SK-N-SH (cell line): ENCODE results near the gene SCAMP3. TPM values are rescaled to one million over a fixed set of nuclear protein-coding genes. Genes with fewer than 3 reads are reported as not detected.
A peak's percentile ranks its signal among the peaks of the same experiment; 100 is the strongest.

Experiments used
- CTCF ChIA-PET: fragments of 300-600, 350-600 bp; formaldehyde crosslinking; extraction: SDS; loops from one replicate; lab custom pipeline; 2021; lab: Yijun Ruan, JAX
- POLR2A ChIA-PET: fragments of 350-600 bp; sonication (Branson Sonifier 250); formaldehyde crosslinking; extraction: SDS; loops from one replicate; lab custom pipeline; 2020; ENCODE audit warnings: antibody characterized with exemption, inconsistent platforms; lab: Yijun Ruan, JAX
- DNase-seq: peaks from one replicate; pipeline ENCODE4 v3.0.0; 2012
- H2AFZ ChIP-seq: fragments of 200-600 bp; sonication (generic); 2 replicates; pipeline ENCODE4 v1.8.1; 2016; ENCODE audit warnings: antibody characterized with exemption, mild to moderate bottlenecking, low read depth
- H3F3A ChIP-seq: fragments of 200-600 bp; sonication (generic); replicated peaks from 2 replicates; pipeline ENCODE3; 2016; ENCODE audit warnings: antibody characterized with exemption, mild to moderate bottlenecking; ENCODE audit not compliant: insufficient read depth
- H3K27ac ChIP-seq, 2 experiments: fragments of 200-500 bp in 1 of 2; fragments of 200-600 bp in 1 of 2; sonication (Bioruptor generic) in 1 of 2; sonication (generic), shearing (Covaris generic) in 1 of 2; 2 replicates each; pipeline versions ENCODE4 v1.5.1 to v1.6.1; 2014 to 2016; ENCODE audit warnings: low read depth in 2 of 2, inconsistent platforms in 1 of 2, low read length in 1 of 2, mild to moderate bottlenecking in 1 of 2, mixed read lengths in 1 of 2
- H3K27me3 ChIP-seq: fragments of 200-600 bp; sonication (generic), shearing (Covaris generic); 2 replicates; pipeline ENCODE4 v1.6.1; 2016; ENCODE audit warnings: mixed run types; ENCODE audit not compliant: insufficient read depth
- H3K36me3 ChIP-seq, 2 experiments: fragments of 200-500 bp in 1 of 2; fragments of 200-600 bp in 1 of 2; sonication (Bioruptor generic) in 1 of 2; sonication (generic) in 1 of 2; replicated peaks in 1 of 2; 2 replicates each; pipeline versions ENCODE3 to v1.5.1; 2014 to 2016; ENCODE audit warnings: low read length in 1 of 2, mild to moderate bottlenecking in 1 of 2; ENCODE audit not compliant: insufficient read depth in 2 of 2, control insufficient read depth in 1 of 2
- H3K4me1 ChIP-seq, 2 experiments: fragments of 200-500 bp in 1 of 2; fragments of 200-600 bp in 1 of 2; sonication (Bioruptor generic) in 1 of 2; sonication (generic), shearing (Covaris generic) in 1 of 2; 2 replicates each; pipeline versions ENCODE4 v1.5.1 to v1.6.1; 2014 to 2016; ENCODE audit warnings: low read depth in 1 of 2, low read length in 1 of 2, mixed run types in 1 of 2; ENCODE audit not compliant: insufficient read depth in 2 of 2, control insufficient read depth in 1 of 2
- H3K4me2 ChIP-seq: fragments of 200-600 bp; sonication (generic), shearing (Covaris generic); 2 replicates; pipeline ENCODE4 v1.6.1; 2017; ENCODE audit warnings: mixed run types
- H3K4me3 ChIP-seq, 2 experiments: fragments of 200-500 bp in 1 of 2; fragments of 200-600 bp in 1 of 2; sonication (Bioruptor generic) in 1 of 2; sonication (generic), shearing (Covaris generic) in 1 of 2; 2 replicates each; pipeline versions ENCODE4 v1.5.1 to v1.8.1; 2014 to 2016; ENCODE audit warnings: low read depth in 2 of 2, inconsistent platforms in 1 of 2, low read length in 1 of 2, mild to moderate bottlenecking in 1 of 2, mixed read lengths in 1 of 2, moderate library complexity in 1 of 2
- H3K79me2 ChIP-seq: fragments of 200-600 bp; sonication (generic); 2 replicates; pipeline ENCODE4 v1.8.1; 2017; ENCODE audit warnings: mild to moderate bottlenecking; ENCODE audit not compliant: insufficient read depth
- H3K9ac ChIP-seq: fragments of 200-600 bp; sonication (generic); 2 replicates; pipeline ENCODE4 v1.6.1; 2017; ENCODE audit warnings: mixed run types
- H3K9me2 ChIP-seq: fragments of 200-600 bp; sonication (generic); 2 replicates; pipeline ENCODE4 v1.6.1; 2017; ENCODE audit warnings: mixed run types
- H3K9me3 ChIP-seq: fragments of 200-600 bp; sonication (generic); 2 replicates; pipeline ENCODE4 v1.6.1; 2017; ENCODE audit warnings: mixed run types, mild to moderate bottlenecking, moderate library complexity
- H4K20me1 ChIP-seq: fragments of 200-600 bp; sonication (generic); 2 replicates; pipeline ENCODE4 v1.6.1; 2017; ENCODE audit warnings: mild to moderate bottlenecking, mixed run types; ENCODE audit not compliant: insufficient read depth
- CHD2 ChIP-seq: fragments of 150-350 bp; IDR thresholded peaks from 2 replicates; pipeline ENCODE4 v1.6.1; 2018; ENCODE audit warnings: low read length; ENCODE audit not compliant: partially characterized antibody
- ELF1 ChIP-seq: IDR thresholded peaks from 2 replicates; pipeline ENCODE4 v1.4.0; 2012
- EP300 ChIP-seq, 2 experiments: IDR thresholded peaks; 2 replicates each; pipeline versions ENCODE4 v1.4.0 to v1.6.1; 2012; ENCODE audit warnings: borderline replicate concordance in 1 of 2, low read depth in 1 of 2, low read length in 1 of 2
- FOXJ3 ChIP-seq: sonication (generic); formaldehyde crosslinking; IDR thresholded peaks from 2 replicates; pipeline ENCODE4 v1.5.1; 2020; ENCODE audit warnings: mild to moderate bottlenecking, missing genetic modification reagents
- FOXM1 ChIP-seq: IDR thresholded peaks from 2 replicates; pipeline ENCODE4 v1.4.0; 2012; ENCODE audit warnings: low read depth, mild to moderate bottlenecking
- GABPA ChIP-seq: IDR thresholded peaks from 2 replicates; pipeline ENCODE4 v1.4.0; 2012; ENCODE audit warnings: low read depth, mild to moderate bottlenecking
- POLR2AphosphoS5 ChIP-seq: IDR thresholded peaks from 2 replicates; pipeline ENCODE4 v1.6.1; 2012; ENCODE audit warnings: low read depth, low read length
- RAD21 ChIP-seq: IDR thresholded peaks from 2 replicates; pipeline ENCODE4 v1.6.1; 2012; ENCODE audit warnings: mild to moderate bottlenecking, low read length
- RFX5 ChIP-seq: IDR thresholded peaks from 2 replicates; pipeline ENCODE4 v1.6.1; 2012; ENCODE audit warnings: mild to moderate bottlenecking, improper control_type of control experiment, low read length
- SIN3A ChIP-seq: IDR thresholded peaks from 2 replicates; pipeline ENCODE4 v1.6.1; 2012; ENCODE audit warnings: low read depth, mild to moderate bottlenecking, low read length, moderate library complexity, borderline replicate concordance
- SMC3 ChIP-seq: IDR thresholded peaks from 2 replicates; pipeline ENCODE4 v1.6.1; 2012; ENCODE audit warnings: low read depth, low read length, improper control_type of control experiment
- TEAD4 ChIP-seq: IDR thresholded peaks from 2 replicates; pipeline ENCODE4 v1.4.0; 2012; ENCODE audit warnings: mild to moderate bottlenecking, borderline replicate concordance; ENCODE audit not compliant: insufficient read depth
- USF1 ChIP-seq: IDR thresholded peaks from 2 replicates; pipeline ENCODE4 v1.4.0; 2012; ENCODE audit warnings: low read depth, borderline replicate concordance
- YY1 ChIP-seq: IDR thresholded peaks from 2 replicates; pipeline ENCODE4 v1.4.0; 2012; ENCODE audit warnings: low read depth, mild to moderate bottlenecking
- WGBS: methylation state at CpG from one replicate; pipeline ENCODE4 v1.1.6; 2017; ENCODE audit warnings: low lambda C conversion rate; 5-methylcytosine and 5-hydroxymethylcytosine counted together
- polyA plus RNA-seq, 3 experiments: library from polyadenylated mRNA; depleted of rRNA; stranded (reverse); fragments of >200 nt; gene quantifications; 2 replicates each; pipeline ENCODE4 v1.2.3, GENCODE V29; 2012
- TF ChIP-seq, protein P1 (sequence below): IDR thresholded peaks from 2 replicates; pipeline ENCODE4 v1.6.1; 2012; ENCODE audit warnings: mild to moderate bottlenecking, low read depth, low read length, moderate library complexity
- TF ChIP-seq, protein P2 (sequence below): IDR thresholded peaks from 2 replicates; pipeline ENCODE4 v1.4.0; 2012; ENCODE audit warnings: low read depth, borderline replicate concordance

The SCAMP3 gene
- polyA plus RNA-seq, 1 of the 3 experiments (the other 2 are of a cell fraction): 193 TPM

GRCh38 chr1:155209312-155209721 is 52.8 kb downstream of the SCAMP3 start:
- Histone ChIP-seq H4K20me1 (no peaks in the 10 kb centered on the region), H3K9me3 (no peaks in the 10 kb centered on the region), H3K4me2 (peak overlapping the region; percentile 99), H3K9me2 (no peaks in the 10 kb centered on the region), H3K36me3 (peaks cover 9 to 21% of the 10 kb centered on the region in 2 experiments), H3K4me3 (peak overlapping the region; percentile 65 to 98), H3K79me2 (peaks cover 29% of the 10 kb centered on the region), H3F3A (peaks cover 27% of the 10 kb centered on the region), H3K4me1 (peaks cover 0 to 29% of the 10 kb centered on the region in 2 experiments; a peak in 3 of 4 replicates), H2AFZ (peak overlapping the region; percentile 75; the same call in 1 of the 2 replicates), H3K27ac (peak overlapping the region; percentile 93 to 98), H3K9ac (peak overlapping the region; percentile 100), H3K27me3 (no peaks in the 10 kb centered on the region)
- CTCF ChIA-PET: interaction anchor here (0.9 to 5.1 kb wide), 8 partner anchors 10 to 99 kb away, joined by 3 to 80 read pairs (median 4); partner anchors contain the start of genes KRTCAP2 and TRIM46
- no peak for DNase-seq
- WGBS: 12% methylated on average over 10 of the region's 13 CpGs
- POLR2A ChIA-PET: interaction anchor here (0.6 to 3.4 kb wide), 4 partner anchors 10 to 53 kb away, joined by 3 to 25 read pairs (median 3); partner anchors contain the start of gene SCAMP3
- TF ChIP-seq YY1: no peak; the same call in 1 of the 2 replicates
- TF ChIP-seq EP300 (IDR thresholded peaks at IDR 0.05; ENCODE audit: borderline replicate concordance in 1 of 2, low read depth in 1 of 2, low read length in 1 of 2): no peak
- TF ChIP-seq, protein P1, sequence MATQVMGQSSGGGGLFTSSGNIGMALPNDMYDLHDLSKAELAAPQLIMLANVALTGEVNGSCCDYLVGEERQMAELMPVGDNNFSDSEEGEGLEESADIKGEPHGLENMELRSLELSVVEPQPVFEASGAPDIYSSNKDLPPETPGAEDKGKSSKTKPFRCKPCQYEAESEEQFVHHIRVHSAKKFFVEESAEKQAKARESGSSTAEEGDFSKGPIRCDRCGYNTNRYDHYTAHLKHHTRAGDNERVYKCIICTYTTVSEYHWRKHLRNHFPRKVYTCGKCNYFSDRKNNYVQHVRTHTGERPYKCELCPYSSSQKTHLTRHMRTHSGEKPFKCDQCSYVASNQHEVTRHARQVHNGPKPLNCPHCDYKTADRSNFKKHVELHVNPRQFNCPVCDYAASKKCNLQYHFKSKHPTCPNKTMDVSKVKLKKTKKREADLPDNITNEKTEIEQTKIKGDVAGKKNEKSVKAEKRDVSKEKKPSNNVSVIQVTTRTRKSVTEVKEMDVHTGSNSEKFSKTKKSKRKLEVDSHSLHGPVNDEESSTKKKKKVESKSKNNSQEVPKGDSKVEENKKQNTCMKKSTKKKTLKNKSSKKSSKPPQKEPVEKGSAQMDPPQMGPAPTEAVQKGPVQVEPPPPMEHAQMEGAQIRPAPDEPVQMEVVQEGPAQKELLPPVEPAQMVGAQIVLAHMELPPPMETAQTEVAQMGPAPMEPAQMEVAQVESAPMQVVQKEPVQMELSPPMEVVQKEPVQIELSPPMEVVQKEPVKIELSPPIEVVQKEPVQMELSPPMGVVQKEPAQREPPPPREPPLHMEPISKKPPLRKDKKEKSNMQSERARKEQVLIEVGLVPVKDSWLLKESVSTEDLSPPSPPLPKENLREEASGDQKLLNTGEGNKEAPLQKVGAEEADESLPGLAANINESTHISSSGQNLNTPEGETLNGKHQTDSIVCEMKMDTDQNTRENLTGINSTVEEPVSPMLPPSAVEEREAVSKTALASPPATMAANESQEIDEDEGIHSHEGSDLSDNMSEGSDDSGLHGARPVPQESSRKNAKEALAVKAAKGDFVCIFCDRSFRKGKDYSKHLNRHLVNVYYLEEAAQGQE: no peak
- TF ChIP-seq POLR2AphosphoS5: no peak
- TF ChIP-seq SIN3A: no peak
- no peak for TF ChIP-seq SMC3
- no peak for TF ChIP-seq USF1
- no peak for TF ChIP-seq CHD2
- TF ChIP-seq GABPA: no peak
- TF ChIP-seq TEAD4: no peak
- no peak for TF ChIP-seq RFX5
- TF ChIP-seq, protein P2, sequence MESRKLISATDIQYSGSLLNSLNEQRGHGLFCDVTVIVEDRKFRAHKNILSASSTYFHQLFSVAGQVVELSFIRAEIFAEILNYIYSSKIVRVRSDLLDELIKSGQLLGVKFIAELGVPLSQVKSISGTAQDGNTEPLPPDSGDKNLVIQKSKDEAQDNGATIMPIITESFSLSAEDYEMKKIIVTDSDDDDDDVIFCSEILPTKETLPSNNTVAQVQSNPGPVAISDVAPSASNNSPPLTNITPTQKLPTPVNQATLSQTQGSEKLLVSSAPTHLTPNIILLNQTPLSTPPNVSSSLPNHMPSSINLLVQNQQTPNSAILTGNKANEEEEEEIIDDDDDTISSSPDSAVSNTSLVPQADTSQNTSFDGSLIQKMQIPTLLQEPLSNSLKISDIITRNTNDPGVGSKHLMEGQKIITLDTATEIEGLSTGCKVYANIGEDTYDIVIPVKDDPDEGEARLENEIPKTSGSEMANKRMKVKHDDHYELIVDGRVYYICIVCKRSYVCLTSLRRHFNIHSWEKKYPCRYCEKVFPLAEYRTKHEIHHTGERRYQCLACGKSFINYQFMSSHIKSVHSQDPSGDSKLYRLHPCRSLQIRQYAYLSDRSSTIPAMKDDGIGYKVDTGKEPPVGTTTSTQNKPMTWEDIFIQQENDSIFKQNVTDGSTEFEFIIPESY: no peak
- no peak for TF ChIP-seq FOXJ3 (CRISPR knock-in tag)
- TF ChIP-seq RAD21: no peak
- TF ChIP-seq ELF1: no peak
- TF ChIP-seq FOXM1: no peak
